EH (cell line): ENCODE measurements around the gene OSBPL1A.

Experiments used
- DNase-seq: peaks from one replicate; pipeline ENCODE4 v3.0.0-alpha.2; 2015; ENCODE audit warnings: low read depth

Gene OSBPL1A

DNA sequence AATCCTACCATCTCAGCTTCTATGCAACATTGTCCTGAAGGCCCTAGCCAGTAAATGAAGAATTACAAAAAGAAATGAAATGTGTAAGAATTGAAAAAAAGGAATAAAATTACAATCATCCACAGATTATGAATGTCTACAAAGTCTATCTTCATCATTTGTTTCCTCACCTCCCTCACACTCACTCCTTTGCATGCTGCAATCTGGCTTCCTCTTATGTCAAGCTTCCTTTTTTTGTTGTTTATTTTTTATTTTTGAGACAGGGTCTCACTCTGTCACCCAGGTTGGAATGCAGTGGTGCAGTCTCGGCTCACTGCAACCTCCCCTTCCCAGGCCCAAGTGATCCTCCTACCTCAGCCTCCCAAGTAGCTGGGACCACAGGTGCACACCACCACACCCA, 129.7 kb downstream of the OSBPL1A start:
- no peak for DNase-seq

DNA sequence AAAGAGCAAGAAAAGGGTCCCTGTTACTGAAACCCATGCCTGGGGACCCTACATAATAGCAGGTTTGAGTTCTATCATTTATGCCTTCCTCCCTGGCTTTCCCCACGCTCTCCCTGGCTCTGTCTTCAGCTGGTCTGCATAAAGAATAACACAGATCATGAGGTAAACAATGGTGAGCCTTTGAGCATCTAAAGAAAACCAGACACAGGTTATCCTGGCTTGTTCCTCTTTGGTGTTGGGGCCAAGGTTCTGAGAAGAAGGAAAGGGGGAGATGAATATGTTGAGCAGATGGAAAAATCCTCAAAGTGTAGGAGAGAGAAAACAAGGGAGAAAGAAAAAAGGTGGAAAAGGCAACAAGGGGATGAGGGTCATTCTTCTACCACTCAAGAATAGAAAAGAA, 131.5 kb downstream of the OSBPL1A start:
- DNase-seq: no peak

DNA sequence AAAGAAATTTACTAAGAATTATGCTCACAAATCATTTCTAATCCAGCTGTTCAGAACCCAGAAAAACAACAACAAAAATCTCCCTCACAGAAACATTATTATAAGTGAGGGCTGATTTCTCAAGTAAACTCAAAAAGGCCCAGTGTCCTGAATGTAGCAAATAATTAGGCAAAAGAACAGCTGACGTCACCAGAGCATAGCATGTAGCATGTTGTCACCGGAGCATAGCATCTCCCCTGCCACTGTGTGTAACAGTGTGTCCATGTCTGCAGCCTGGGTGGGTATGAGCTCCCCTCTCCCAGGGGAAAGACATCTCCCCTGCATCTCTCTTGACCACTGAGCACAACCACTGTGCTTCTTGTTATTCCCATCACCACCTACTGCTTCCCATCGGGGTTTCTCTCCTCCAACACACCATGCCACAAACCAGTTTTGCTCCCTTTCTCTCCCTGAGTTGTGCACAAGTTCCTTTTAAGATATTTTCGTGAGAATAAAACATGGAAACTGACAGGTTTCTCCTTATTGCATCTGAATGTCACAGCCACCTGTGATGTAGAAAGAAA, 132.0 kb downstream of the OSBPL1A start:
- DNase-seq: no peak

DNA sequence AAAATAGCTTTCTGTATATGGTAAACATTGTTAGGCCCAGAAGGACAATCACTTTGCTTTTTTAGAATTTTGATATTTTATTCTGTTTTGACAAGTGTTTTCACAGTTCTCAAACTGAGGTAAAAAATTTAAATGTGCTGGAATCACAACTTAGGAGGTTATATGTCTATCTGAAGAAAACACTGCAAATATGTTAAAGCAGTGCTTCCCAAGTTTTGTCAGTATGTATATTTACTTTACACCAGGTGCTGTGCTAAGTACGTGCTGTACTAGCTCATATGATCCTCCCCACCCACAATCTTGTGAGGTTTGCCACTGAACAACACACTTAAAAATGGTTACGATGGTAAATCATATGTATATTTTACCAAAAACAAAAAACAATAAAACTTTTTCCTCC, 134.6 kb downstream of the OSBPL1A start:
- DNase-seq: no peak

DNA sequence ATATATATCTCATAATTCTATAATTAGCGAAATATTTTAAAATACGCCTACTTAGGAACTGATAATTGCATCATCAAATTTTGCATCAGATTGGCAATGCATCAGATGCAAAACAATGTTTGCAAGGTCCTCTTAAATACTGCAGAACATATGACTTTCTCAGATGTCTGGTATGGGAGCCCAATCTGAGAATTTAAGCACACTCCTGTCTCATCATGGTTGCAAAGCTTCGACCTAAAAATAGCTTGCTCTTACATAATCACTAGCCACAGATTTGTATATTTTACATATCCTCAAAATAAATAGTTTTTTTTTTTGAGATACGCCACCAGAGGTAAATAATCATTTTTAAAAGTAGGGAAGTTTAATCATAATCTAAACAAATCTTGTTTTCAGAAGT, 135.5 kb downstream of the OSBPL1A start:
- peak; percentile 43 for DNase-seq

DNA sequence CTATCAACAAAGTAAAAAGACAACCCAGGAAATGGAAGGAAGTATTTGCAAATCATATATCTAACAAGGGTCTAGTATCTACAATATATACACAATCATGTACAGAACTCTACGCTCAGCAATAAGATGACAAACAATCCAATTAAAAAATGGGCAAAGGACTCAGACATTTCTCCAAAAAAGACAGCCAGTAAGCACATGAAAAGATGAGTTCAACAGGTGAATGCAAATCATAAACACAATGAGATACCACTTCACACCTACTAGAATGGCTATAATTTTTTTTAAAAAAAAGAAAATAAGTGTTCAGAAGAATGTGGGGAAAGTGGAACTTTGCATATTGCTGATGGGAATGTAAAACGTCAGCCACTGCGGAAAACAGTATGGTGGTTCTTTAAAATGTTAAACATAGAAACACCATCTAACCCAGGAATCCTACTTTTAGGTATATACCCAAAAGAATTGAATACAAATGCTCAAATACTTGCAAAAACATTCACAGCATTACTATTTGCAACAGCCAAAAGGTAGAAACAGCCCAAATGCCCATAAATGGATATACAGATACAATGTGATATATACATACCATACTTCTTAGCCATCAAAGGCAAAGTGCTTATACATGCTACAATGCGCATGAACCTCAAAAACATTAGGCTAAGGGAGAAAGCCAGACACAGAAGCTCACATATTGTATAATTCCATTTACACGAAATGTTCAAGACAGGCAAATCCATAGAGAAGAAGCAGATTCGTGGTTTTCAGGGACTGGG, 137.6 kb downstream of the OSBPL1A start:
- DNase-seq: no peak

DNA sequence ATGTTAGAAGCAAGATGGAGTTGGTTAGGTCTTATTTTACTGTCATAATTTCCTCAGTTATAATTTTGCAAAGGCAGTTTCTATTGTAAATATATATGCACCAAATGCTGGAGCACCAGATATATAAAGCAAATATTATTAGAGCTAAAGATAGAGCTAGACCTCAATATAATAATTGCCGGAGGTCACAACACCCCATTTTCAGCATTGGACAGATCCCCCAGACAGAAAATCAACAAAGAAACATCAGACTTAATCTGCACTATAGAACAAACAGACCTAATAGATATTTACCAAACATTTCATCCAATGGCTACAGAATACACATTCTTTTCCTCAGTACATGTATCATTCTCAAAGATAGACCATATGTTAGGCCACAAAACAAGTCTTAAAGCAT, 143.6 kb downstream of the OSBPL1A start:
- DNase-seq: no peak

DNA sequence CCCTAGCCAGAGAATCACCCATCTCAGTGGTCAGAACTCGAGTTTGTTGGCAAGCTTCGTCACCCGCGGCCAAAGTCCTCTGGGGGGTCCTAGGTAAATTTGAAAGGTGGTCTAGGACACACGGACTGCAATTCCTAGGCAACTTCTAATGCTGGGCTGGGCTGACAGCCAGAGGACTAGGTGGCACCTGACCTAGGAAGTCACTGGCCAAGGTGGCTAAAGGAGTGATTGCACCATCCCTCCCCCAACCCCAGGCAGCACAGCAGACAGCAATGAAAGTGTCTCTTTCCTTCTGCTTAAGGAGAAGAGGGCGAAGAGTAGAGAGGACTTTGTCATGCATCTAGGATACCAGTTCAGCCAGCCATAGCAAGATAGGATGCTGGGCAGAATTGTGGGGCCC, 147.9 kb downstream of the OSBPL1A start:
- DNase-seq: no peak

DNA sequence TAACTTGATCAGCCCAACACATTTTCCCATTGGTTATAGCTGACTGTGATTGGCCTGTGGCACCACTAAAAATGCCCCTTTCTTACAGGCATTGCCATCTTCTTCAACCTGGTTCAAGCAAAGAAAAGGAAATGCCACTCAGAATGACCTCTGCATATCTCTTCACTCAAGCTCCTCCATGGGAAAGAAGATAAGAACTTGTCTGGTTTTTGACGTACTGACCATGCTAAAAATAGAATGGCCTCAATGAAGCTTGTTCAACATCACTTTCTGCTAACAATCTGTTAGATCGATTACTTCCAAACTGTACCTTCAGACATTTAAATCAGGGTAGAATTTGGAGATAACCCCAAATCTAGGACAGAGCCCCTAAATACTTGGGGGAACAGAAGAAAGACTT, 149.3 kb downstream of the OSBPL1A start:
- DNase-seq: no peak

DNA sequence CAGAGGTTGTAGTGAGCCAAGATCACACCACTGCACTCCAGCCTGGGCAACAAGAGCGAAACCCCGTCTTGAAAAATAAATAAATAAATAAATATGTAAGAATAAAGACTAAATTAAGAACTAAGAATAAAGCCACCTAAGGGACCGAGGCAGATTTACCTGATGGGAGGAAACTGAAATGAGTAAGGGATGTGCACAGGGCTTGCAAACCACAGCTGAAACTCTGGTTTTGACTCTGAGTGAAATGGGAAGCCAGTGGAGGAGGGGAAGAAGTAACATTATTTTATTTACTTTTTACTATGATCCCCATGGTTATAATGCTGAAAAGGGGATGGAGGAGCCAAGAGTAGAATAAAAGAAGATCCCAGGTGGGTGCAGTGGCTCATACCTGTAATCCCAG, 151.5 kb downstream of the OSBPL1A start:
- no peak for DNase-seq

DNA sequence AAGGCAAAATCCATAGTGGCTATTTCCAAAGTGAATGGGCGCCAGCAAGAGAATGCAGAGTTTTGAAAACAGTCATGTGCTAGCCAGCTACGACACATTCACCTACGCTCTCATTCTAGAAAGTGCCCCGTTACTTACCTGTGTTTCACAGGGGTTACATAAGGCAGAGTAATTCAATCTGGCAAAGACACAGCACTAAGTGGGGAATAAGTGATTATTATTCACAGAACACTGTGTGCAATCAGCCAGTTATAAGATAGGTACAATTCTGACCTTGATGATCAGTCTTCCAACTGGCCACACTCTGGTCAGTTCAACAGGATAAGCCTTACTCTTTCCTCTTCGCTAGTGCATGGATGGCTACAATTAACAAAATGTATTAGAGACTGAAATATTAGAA, 152.9 kb downstream of the OSBPL1A start:
- DNase-seq: no peak

DNA sequence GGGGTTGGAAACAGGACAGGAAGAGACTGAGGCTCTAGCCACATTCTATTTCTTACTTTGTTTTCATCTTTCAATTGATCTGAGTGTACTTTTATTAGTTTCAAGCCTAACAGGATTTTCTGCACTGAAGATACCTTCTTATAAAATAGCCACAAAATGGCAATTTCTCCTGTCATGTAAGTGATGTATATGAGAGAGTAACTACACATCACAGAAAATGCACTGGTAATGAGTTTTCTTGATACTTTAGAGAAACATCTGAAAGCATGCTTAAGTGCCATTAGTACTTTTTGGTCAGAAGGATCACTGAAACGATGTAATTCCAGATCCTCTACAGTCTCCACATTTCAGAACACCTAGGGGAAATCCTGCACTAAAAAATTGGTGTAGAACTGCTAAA, 153.9 kb downstream of the OSBPL1A start:
- DNase-seq: no peak

DNA sequence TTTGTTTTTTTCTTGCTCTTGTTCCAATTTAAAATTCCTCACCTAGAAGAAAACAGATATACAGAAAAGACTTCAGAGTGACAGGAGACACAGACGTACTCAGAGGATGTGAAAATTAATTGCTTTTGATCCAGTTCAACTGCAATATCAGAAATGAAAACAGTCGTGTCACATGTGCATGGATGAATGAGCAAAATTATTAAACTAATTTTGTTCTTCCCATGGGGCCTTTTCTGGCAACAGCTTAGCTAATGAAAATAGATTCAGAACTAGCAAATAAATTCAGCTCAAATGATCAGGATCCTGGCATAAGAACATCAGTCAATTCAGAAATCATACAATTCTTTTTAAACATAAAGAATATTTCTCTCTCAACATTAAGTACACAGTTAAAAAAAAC, 158.3 kb downstream of the OSBPL1A start:
- no peak for DNase-seq

DNA sequence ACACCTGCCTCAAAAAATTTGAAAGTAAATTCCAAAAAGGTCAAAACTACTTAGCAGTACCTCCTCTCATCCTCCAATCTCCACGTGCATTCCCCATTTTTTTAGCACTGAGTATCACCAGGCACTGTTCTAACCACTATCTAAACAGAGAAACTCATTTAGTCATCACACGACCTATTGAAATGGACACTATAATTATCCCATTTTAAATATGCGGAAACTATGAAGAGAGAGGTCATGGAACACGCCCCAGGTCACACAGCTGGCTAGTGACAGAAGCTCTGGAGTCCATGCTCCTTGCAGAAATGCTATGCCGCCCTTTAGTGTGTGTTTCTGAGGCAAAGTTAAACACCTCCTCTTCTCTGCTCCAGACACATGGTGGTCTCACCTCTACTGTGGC, 159.2 kb downstream of the OSBPL1A start:
- no peak for DNase-seq

DNA sequence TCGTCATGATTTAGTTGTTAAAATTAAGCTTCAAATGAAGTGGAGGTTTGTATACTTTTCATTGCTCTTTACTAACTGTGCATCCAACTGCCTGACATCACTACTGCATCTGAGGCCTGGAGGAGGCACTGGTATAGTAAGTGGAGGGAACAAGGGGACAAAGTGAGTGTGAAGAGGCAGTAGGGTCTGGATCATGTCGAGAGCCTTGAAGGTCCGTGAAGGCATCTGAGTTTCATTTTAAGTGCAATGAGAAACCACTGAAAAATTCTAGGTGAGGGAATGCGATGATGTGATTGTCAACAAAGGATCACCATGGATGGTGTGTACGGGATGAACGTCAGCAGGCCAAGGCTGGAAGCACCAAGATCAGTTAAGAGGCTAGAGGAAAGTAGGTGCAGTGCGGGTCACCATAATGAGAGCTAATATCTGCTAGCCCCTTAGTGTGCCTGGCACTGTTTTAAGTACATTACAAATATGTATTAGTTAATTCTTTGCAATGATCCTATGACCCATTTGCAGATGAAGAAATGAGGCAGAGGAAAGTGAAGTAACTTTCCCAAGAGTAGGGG, 162.7 kb downstream of the OSBPL1A start:
- DNase-seq: no peak

DNA sequence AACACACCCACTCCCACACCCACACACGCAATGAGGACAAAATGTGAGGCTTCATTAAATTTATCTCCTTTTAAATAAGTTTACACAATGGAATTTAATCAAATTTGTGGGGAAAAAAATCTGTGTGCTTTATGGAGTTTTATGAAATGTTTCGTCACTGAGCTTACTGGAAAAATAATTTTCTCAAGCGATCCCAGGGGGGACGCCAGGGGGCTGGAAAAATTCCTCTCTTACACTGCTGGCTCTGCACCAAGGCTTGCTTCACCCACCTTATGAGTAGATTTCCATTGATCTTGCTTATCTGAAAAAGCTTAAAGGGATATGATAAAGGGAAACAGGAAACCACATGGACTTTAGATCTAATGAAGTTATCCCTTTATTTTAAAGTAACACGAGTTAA, 163.3 kb downstream of the OSBPL1A start:
- DNase-seq: no peak

DNA sequence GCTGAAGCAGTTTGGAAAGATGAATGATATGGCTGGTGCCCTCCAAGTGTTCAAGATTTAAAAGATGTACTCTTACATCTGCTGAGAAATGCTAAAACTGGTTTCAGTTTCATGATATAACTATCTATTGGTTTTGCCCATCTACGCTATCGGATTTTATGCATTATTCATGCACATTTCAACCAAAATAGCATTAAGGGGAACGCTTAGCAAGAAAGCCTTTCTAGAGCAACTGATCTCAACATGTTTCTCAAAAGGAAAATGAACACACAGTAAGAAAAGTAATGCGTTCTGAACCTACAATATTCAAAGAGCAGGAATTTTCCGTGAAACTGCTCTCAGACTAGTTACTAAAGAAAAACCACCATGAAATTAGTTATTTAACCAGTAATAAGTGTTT, 164.8 kb downstream of the OSBPL1A start:
- no peak for DNase-seq

DNA sequence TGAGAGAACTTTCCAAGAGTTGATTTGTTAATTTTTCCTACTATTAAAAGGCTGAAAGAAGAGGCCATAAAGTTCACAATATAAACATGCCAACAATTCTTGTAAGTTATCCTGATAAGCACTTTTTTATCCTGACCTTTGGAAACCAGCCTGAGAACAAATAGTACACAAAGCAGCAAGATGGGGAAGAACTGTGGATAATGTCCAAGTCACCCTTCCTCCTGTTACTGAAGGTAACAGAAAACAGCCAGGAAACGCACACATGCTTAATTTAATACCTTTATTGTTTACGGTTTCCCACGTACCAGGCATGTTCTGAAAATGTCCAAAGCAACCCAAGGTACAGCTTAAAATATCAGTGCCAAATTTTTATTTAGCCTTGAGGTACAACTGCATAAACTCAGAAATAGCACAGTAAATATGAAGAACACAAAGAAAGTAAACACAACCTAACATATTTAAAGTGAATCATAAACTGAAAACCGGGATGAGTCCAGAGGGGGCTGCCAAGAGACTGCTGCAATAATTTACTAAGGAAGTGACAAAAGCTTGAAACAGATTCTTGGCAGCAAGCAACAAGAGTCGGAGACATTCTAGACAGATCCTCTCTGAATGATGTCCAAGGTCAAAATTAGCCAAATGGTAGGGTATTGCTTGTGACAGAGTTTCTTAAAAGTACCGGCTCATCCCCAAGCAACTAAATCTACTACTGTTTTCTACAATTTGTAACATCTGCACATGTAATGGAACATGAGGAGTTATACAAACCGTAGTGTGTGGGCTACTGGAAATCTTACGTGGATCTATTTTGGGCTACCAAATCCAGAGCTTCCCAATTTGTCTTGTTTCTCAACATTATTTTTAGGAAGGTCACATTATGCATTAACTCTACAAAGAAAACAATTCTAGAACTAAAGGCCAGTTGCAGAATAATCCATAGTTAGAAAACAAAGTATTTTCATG, 165.6 kb downstream of the OSBPL1A start:
- peak; percentile 65 for DNase-seq

DNA sequence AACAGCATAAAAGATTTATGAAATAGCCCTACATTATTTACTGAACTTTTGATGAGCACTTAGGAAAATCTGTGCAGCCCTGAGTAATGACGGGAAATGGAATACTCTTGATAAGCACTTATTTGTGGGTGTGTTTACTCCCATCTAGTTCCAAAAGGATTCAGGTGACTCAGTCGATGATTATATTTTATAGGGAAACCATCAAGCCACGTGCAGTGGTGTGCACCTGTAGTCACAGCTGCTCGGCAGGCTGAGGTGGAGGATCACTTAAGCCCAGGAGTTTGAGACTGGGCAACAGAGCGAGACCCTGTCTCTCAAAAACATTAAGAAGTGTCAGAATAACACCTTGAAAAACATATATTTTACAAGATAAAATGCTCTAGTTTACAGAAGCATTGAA, 166.9 kb downstream of the OSBPL1A start:
- no peak for DNase-seq

DNA sequence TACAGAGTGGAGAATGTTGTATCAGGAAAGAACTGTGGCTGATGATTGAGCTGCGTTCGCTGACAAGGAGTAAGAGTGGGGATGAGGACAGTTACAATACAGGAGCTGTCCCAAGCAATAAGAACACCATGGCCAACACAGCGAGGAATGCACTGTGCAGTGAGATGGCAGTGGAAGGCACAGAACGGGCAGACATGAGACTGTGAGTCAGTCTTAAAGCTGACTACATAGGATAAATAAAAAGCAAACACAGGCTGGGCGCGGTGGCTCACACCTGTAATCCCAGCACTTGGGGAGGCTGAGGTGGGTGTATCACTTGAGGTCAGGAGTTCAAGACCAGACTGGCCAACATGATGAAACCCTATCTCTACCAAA, 169.0 kb downstream of the OSBPL1A start:
- DNase-seq: no peak

DNA sequence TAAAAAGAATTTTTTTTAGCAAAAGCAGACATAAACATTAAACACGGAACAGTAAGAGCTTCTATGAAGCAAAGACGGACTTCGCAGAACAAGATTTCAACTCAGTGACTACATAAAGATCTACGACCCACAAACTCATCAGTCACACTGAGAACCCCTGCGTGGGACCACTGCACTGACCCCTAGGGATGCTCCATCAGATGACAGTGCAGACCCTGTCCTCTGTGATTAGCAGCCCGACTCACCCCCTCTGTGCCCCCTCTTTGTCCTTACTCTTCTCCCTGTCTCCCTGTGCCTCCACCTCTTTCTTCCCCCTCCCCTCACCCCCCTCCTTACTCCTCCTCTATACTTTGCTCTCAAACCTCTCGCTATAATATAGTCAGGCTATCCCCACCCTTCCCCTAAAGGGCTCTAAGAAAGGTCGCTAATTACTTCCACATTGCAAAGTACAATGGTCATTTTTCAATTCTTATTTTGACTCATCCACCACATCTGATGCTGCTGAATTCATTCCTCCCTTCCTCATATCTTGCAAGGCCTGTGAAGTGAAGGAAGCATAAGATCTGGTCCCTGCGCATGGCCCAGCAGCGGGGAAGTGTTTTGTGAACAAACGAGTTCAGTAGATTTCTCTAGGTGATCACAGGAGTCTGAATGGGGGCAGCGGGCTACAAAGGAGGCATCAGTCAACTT, 169.5 kb downstream of the OSBPL1A start:
- DNase-seq: peak; percentile 16

DNA sequence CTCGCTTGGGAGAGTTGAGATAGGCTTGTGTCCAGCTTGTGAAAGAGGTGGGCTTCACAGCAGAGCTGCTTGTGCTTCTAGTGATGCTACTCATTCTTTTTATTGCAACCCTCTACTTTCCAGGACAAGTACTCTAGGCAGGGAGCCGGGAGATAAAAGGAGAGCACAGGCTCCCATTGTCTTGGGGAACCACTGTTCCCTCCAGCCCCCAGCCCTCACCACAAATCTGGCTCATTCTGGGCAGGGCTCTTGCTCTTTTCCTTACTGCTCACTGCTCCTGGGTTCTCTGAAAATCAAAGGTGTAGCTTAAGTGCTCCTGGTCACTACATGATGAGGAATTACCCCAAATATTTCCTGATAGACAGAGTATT, 177.3 kb downstream of the OSBPL1A start:
- no peak for DNase-seq
